HG03571 (cell line): ENCODE data around the gene FLII.
"Not testable (repeated sequence)": the region's sequence is repeated elsewhere in the genome, so short reads cannot be mapped to it uniquely, and the experiment has no call there.

ENCODE experiments used
- ATAC-seq: cut with Tn5 transposase; IDR thresholded peaks from one replicate; pipeline ENCODE4 v1.9.1; 2021; ENCODE audit not compliant: unreplicated experiment

Gene FLII

GRCh38 chr17:18224053-18224386 is 34.5 kb downstream of the FLII start:
- no peak for ATAC-seq

- no peak for ATAC-seq
These were observed 39.7 kb downstream of the FLII start for GRCh38 chr17:18218756-18219415.

GRCh38 chr17:18217412-18218015 is 41.0 kb downstream of the FLII start:
- no peak for ATAC-seq

- ATAC-seq = not testable (repeated sequence)
These were observed 41.6 kb downstream of the FLII start for GRCh38 chr17:18216906-18217305.

- ATAC-seq = no peak
These were observed 44.8 kb downstream of the FLII start for GRCh38 chr17:18213666-18214270.

GRCh38 chr17:18208092-18208491 is 50.4 kb downstream of the FLII start:
- ATAC-seq = no peak

GRCh38 chr17:18206962-18207361 is 51.6 kb downstream of the FLII start:
- no peak for ATAC-seq

GRCh38 chr17:18205861-18206260 is 52.7 kb downstream of the FLII start:
- no peak for ATAC-seq

GRCh38 chr17:18203308-18203707 is 55.2 kb downstream of the FLII start:
- ATAC-seq = no peak

- ATAC-seq = no peak
These were observed 57.4 kb downstream of the FLII start for GRCh38 chr17:18201108-18201507.

GRCh38 chr17:18198530-18198929 is 60.0 kb downstream of the FLII start:
- no peak for ATAC-seq

- ATAC-seq = no peak
These were observed 60.9 kb downstream of the FLII start for GRCh38 chr17:18197535-18198194.

- no peak for ATAC-seq
These were observed 63.3 kb downstream of the FLII start for GRCh38 chr17:18195246-18195645.
